ENCODE data around the gene MRPS5. TPM values are rescaled to one million over a fixed set of nuclear protein-coding genes. Genes with fewer than 3 reads are reported as not detected.
"Not testable (repeated sequence)": the region's sequence is repeated elsewhere in the genome, so short reads cannot be mapped to it uniquely, and the experiment has no call there.

Gene MRPS5
- total RNA-seq, 2 donors from 2014 or later = 55.8 to 73.1 TPM

DNA sequence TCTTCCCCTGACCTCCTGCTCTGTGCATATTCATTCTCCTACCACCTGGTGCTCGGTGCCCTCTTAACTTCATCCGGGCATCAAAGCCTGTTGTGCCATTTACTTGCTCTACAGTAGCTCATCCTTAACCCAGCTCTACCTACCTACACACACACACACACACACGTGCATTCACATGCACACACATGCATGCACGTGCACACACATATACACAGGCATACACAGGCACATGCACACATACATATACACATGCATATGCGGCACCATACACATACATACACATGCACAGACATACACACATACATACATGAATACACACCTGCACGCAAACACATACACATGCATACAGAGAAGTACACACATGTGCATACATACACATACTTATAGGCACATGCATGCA, 81.6 kb downstream of the MRPS5 start:
- DNase-seq (no peak), ATAC-seq (no peak)
- intact Hi-C loops (cut with DNase I, micrococcal nuclease) = no loop called here

GRCh38 chr2:95039363-95039762, 82.2 kb downstream of the MRPS5 start:
- intact Hi-C loops (cut with DNase I, micrococcal nuclease) = no loop called here
- no peak for ATAC-seq

DNA sequence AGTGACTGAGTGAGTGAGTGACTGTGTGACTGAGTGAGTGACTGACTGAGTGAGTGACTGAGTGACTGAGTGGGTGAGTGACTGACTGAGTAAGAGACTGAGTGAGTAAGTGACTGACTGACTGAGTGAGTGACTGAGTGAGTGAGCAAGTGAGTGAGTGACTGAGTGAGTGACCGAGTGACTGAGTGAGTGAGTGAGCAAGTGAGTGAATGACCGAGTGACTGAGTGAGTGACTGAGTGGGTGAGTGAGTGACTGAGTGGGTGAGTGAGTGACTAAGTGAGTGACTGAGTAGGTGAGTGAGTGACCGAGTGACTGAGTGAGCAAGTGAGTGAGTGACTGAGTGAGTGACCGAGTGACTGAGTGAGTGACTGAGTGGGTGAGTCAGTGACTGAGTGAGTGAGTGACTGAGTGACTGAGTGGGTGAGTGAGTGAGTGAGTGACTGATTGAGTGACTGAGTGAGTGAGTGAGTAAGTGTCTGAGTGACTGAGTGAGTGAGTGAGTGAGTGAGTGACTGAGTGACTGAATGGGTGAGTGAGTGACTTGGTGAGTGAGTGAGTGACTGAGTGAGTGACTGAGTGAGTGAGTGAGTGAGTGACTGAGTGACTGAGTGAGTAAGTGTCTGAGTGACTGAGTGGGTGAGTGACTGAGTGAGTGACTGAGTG, 82.8 kb downstream of the MRPS5 start:
- intact Hi-C loops (cut with DNase I, micrococcal nuclease) = no loop called here
- DNase-seq (no peak), ATAC-seq (no peak)

More at GRCh38 chr2:95039363-95039762, 82.2 kb downstream of the MRPS5 start:
- no peak for DNase-seq

DNA sequence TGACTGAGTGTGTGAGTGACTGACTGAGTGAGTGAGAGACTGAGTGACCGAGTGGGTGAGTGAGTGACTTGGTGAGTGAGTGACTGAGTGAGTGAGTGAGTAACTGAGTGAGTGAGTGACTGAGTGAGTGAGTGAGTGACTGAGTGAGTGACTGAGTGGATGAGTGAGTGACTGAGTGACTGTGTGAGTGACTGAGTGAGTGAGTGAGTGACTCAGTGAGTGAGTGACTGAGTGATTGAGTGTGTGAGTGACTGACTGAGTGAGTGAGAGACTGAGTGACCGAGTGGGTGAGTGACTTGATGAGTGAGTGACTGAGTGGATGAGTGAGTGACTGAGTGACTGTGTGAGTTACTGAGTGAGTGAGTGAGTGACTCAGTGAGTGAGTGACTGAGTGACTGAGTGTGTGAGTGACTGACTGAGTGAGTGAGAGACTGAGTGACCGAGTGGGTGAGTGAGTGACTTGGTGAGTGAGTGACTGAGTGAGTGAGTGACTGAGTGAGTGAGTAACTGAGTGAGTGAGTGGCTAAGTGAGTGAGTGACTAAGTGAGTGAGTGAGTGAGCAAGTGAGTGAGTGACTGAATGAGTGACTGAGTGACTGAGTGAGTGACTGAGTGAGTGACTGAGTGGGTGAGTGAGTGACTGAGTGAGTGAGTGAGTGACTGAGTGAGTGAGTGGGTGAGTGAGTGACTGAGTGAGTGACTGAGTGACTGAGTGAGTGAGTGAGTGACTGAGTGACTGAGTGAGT, 83.6 kb downstream of the MRPS5 start:
- ATAC-seq; DNase-seq; intact Hi-C loops (cut with DNase I, micrococcal nuclease): not testable (repeated sequence)

DNA sequence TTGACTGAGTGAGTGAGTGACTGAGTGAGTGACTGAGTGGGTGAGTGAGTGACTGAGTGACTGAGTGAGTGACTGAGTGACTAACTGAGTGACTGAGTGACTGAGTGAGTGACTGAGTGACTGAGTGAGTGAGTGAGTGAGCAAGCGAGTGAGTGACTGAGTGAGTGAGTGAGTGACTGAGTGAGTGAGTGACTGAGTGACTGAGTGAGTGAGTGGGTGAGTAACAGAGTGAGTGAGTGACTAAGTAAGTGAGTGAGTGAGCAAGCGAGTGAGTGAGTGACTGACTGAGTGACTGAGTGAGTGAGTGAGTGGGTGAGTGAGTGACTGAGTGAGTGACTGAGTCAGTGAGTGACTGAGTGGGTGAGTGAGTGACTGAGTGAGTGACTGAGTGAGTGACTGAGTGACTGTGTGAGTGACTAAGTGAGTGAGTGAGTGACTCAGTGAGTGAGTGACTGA, 84.2 kb downstream of the MRPS5 start:
- ATAC-seq = no peak
- intact Hi-C loops (cut with DNase I, micrococcal nuclease) = no loop called here
- DNase-seq = no peak

GRCh38 chr2:95036596-95037383, 84.8 kb downstream of the MRPS5 start:
- ATAC-seq (no peak), DNase-seq (no peak)
- intact Hi-C loops (cut with DNase I, micrococcal nuclease) = no loop called here

Other genes with a start within 250 kb of the MRPS5 start
- 1 to 10 TPM; 1.6 to 4.2 TPM for gene MAL, start 96.1 kb downstream of the MRPS5 start, total RNA-seq
- gene ZNF514, start 38.0 kb upstream of the MRPS5 start, total RNA-seq = 10 to 100 TPM; 17.4 to 18.6 TPM
- 1 to 10 TPM; 2.4 to 2.6 TPM for gene ZNF2, start 44.0 kb upstream of the MRPS5 start, total RNA-seq
- 1 to 10 TPM; 1.8 to 1.9 TPM for gene ZNF892, start 85.7 kb upstream of the MRPS5 start, total RNA-seq
- gene PROM2, start 152.6 kb upstream of the MRPS5 start, total RNA-seq = 10 to 100 TPM; 32.9 to 39.9 TPM
- gene KCNIP3, start 175.5 kb upstream of the MRPS5 start, total RNA-seq = 1 to 10 TPM; 3.0 to 4.7 TPM

Data from left colon (tissue), 2 donors.